Measurements from ENCODE around the gene CFAP251.

Gene CFAP251

DNA sequence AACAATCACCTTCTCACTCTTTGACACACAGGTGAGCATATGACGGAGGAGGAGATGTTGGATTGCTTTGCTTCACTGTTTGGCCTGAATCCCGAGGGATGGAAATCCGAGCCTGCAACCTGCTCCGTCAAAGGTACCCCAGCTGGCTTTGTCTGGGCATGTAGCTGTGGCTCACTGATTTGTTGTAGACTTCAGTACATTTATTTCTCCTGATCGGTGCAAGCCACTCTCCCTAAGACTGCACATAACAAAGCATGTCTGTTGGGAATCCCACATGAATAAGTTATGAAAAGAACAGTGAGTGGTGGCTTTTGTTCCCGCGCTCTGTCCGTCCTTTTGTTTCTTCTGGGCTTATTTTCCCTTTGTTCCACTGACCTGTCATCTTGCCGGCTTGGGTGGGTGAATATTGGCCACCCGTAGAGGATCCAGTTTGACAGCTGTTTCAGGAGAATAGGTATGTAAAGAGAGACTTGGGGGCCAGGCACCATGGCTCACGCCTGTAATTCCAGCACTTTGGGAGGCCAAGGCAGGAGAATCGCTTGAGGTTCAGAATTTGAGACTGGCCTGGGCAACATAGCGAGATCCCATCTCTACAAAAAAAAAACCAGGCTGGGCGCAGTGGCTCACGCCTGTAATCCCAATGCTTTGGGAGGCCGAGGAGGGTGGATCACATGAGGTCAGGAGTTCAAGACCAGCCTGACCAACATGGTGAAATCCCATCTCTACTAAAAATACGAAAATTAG, 83.2 kb downstream of the CFAP251 start:
- DNase-seq (ENCODE audit: low read depth in 1 of 2, low spot score in 1 of 2): no peak

DNA sequence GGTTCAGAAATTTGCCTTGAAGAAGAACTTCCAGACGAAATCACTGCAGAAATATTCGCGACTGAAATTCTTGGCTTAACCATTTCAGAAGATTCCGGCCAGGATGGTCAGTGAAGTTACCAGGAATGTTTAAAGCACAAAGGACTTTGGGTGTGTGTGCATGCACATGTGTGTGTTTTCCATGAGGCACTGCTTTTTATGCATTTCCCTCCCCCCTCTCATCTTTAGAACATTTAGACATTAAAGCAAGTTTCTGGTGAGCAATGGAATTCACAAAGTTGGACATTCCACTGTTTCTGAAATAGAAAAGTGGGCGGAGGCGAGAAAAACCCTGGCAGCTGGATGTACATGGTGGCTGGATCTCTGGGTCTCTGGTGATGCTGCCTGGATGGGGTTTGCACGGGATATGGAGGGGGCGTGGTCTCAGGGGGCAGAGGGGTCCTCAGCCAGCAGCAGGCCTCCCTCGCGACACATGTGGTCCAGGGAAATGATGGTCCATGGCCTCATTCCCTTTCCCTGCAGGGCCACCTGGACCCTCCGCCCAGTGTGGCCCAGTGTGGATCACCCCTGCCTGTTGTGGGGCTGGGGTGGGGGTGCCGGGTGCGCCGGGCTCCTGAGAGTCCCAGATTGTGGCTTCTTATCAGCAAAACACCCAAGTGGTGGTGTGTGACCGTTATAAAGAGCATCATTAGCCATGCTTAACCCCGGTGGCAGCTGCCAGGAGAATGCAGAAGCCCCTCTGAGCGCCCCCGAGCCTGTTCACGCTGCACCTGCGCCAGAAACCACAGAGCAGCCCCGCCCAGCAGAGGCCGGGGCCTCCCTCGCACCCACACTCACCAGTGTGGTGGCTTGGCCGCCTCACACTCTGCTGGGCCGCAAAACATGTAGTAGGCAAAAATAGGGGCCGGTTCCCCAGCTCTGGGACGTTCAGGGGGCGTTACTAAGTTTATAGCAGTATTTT, 85.5 kb downstream of the CFAP251 start:
- DNase-seq (ENCODE audit: low read depth in 1 of 2, low spot score in 1 of 2): no peak

DNA sequence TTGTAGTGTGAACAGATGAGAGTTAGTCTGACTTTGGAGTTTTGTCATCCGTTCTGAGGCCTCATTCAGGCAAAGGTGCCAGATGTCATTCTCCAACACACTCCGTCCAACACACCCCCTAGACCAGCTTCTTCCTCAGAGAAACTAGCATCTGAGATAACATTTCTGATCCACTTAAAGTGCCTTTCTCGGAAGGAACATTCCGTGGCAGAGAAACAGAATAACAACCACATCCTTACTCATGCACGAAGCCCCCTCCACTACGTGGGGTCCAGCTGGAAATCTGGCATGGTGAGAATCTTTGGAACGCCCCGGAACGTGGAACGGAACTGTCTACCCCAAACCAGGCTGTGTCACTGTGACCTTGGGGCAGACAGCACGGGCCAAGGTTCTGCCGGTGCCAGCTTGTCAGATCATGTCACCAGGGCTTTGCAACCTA, 86.3 kb downstream of the CFAP251 start:
- DNase-seq (ENCODE audit: low read depth in 1 of 2, low spot score in 1 of 2): no peak

DNA sequence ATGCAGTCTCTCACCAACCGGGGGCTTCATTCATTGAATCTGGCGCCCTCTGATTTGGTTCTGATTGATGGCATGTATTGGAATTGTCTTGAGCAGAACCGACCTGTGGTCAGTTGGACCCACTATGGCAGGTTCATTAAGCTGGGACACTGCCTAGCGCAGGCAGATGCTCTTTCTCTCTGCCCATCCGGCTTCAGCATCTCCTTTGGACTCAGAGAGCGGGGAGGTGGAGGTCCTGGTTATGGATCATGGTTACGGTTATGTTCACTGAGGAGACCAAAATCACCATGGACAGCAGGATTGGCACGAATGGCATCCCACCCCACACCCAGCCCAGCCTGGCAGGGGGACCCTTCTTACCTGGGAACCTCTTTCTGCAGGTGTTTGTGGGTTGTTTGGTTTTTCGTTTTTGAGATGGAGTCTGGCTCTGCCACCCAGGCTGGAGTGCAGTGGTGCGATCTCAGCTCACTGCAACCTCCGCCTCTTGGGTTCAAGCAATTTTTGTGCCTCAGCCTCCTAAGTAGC, 86.9 kb downstream of the CFAP251 start:
- no peak for DNase-seq (ENCODE audit: low read depth in 1 of 2, low spot score in 1 of 2)

DNA sequence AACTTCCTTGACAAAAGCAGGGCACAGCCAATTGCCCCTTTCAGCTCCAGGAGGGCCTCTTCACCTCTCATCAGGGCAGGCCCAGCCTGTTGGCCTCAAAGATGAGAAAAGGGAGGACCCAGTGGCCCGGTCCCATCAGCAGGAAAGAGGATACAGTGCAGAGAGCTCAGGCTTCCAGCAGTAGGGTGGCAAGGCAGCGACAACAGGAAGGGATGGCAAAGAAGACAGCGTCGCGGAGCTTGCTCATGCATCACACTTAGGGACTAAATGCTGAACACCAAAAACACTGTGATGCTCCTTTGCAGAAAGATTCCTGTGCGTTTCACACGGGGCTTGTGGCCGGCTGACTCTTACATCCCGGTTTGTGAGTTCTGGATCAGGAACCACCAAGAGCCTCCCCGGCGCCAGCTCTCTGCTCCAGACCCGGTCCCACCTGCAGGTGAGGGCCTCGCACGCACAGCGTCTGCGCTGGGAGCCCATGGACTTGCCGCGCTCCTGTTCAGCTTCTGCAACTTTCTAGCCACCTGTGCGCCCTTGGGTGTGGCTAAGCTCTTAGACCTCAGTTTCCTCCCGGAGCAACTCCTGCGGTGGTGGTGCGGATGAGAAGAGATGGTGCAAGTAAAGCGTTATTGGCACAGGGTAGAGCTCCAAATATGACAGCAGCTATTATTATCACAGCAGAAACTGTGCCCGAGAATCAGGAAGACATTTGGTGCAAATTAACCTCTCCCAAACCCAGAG, 88.0 kb downstream of the CFAP251 start:
- no peak for DNase-seq (ENCODE audit: low read depth in 1 of 2, low spot score in 1 of 2)

DNA sequence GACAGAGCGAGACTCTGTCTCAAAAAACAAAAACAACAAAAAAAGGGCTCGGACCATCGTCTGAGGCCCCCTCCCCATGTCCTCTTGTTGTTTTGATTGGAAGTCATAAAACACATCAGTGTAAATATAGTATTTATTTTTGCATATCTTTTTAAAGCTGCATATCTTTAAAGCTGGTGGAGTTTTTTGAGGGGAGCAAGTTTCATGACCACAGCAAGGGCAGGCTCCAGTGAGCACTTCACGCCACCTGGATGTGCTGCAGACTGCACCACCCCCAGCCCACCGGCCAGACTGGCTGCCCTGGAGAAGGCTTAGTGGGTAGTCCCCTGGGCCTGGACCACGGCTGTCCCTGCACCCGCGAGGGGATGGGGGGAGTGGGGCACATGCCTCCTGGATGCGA, 91.3 kb downstream of the CFAP251 start:
- DNase-seq (ENCODE audit: low read depth in 1 of 2, low spot score in 1 of 2): no peak

DNA sequence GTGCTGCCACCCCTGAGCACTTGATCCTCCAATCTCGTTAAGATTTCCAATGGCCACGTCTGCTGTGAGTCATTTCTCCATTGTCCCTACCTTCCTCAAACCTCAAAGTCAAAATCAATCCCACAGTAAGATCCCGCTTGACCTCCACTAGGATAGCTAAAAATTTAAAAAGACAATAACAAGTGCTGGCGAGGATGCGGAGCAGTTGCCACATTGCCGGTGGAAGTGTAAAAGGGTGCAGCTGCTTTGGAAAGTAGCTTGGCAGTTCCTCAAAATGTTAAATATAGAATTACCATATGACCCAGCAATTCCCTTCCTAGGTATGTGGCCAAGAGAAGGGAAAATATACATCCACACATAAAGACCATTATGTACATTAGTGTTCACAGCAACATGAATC, 93.8 kb downstream of the CFAP251 start:
- no peak for DNase-seq (ENCODE audit: low read depth in 1 of 2, low spot score in 1 of 2)

DNA sequence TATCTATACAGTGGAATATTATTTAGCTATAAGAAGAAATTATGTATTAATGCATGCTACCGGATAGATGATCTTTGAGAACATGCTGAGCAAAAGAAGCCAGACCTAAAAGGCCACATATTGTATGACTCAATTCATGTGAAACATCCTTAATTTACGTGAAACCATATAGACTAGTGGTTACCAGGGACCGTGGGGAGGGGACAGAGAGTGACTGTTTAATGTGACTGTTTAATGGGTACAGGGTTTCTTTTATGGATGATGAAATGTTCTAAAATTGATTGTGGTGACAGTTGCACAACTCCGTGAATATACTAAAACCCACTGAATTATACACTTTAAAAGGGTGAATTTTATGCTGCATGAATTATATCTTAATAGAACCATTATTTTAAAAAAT, 94.7 kb downstream of the CFAP251 start:
- no peak for DNase-seq (ENCODE audit: low read depth in 1 of 2, low spot score in 1 of 2)

DNA sequence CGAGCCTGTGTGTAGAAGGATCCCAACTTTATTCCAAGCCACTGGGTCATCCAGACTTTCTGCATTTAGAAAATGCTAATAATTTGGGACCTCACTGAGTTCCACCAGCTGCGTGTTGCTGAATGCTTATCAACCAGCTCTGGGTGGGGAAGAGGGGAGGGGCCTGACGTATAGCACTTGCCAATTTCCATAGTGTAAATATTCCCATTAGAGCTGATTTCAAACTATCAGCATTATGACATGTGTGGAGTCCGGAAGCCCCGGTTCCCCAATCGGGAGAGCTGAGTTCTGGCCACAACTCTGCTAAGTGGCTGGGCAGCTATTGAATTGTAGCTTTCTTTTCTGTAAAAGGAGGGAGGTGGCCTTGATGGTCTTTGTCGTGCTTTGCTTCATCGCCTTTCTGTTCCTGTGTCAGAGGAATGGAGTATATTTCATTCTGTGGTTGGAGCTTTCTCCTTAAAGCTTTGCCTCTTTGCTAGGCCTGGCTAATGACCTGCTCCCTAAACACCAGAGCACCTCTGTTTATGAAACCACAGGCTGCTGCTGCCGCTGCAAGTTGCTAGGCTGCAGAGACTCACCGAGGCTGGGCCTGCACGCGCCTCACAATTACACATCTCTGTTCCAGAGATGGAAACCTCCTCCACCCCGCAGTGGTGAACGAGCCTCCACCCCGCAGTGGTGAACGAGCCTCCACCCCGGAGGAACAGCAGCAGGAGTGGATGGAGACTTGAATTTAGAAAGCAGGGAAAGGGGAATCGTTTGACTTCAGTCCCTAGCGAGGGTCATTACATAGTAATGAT, 95.6 kb downstream of the CFAP251 start:
- no peak for DNase-seq (ENCODE audit: low read depth in 1 of 2, low spot score in 1 of 2)

DNA sequence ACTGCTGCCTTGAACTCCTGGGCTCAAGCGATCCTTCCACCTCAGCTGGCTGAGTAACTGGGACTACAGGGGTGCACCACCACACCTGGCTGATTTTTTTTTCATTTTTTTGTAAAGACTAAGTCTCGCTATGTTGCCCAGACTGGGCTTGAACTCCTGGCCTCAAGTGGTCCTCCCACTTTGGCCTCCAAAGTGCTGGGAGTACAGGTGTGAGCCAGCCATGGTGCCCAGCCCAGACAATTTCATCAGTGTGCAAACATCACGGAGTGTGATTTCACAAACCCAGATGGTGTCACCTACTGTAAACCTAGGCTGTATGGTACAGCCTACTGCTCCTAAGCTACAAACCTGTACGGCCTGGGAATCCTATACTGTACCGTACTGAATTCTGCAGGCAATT, 96.4 kb downstream of the CFAP251 start:
- no peak for DNase-seq (ENCODE audit: low read depth in 1 of 2, low spot score in 1 of 2)

DNA sequence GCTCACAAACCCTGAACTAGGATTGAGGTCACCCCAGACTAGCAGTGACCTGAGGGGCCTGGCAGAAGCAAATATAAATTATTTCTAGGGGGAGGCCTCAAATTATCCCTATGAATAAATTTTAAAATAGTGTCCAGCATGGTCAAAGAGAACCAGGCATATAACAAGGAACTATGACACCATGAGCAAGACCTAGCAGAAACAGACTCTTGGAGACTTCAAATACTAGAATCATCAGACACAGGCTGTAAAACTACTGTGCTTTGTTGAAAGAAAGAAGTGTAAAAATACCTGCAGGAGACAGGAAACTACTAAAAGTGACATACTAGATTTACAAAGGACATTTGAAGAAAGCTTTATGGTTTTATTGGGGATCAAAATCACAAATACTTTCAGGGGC, 100.1 kb downstream of the CFAP251 start:
- no peak for DNase-seq (ENCODE audit: low read depth in 1 of 2, low spot score in 1 of 2)

DNA sequence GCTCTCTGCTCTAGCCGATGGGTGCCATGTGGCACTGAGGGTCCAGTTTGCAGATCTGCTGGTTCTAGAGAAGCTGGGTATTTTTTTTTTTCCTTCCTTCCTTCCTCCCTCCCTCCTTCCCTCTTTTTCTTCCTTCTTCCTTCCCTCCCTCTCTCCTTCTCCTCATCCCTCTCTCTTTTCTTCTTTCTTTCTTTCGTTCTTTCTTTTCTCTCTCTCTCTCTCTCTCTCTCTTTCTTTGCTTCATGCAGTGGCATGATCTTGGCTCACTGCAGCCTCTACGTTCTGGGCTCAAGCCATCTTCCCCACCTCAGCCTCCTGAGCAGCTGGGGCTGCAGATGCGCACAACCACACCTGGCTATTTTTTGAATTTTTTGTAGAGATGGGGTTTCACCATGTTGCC, 100.5 kb downstream of the CFAP251 start:
- no peak for DNase-seq (ENCODE audit: low read depth in 1 of 2, low spot score in 1 of 2)

DNA sequence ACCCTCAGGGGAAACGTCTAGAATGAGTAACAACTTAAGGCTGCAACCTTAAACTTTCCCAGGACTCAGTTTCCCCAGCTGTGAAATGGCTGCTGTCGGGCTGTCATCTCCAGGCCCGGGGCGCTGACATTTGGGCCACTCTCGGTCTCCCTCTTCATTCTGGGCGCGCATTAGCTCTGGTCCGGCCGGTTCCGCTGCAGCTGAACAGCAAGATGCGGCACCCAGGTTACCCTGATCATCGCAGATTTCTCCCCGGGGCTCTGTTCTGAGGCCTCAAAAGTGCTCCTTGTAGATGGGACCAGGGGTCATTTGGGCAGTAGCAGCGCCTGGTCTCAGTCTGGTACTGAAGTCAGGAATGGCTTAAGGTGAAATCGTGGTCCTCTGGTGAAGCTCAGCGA, 102.4 kb downstream of the CFAP251 start:
- DNase-seq (ENCODE audit: low read depth in 1 of 2, low spot score in 1 of 2): no peak

DNA sequence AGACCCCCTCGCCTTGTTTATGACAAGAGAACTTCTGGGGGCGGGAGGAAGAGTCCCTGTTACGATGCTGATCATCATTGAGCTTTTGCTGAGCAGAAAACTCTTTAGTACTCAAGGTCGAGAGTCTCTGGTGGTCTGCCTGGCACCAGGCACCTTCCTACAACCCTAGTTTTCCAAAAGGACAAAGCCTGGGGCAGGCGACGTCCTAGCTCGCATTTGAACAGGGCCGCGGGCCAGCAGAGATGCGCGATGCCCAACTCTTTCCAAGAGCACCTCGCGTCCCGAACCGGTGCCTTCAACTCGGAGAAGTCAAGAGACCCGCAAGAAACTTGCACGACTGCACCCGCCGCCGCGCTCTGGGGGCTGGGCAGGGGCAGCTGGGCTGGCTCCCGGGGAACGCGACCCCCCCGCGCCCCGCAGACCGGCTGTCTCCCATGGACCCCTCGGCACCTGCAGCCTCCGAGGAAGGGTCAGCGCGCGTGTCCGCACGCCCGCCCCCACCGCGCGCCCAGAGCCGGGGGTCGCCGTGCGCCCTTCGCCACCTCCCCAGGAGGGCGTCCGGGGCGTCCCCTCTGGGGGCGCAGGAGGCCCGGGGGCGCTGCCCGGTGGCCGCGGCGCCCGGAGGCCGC, 102.9 kb downstream of the CFAP251 start:
- no peak for DNase-seq (ENCODE audit: low read depth in 1 of 2, low spot score in 1 of 2)

DNA sequence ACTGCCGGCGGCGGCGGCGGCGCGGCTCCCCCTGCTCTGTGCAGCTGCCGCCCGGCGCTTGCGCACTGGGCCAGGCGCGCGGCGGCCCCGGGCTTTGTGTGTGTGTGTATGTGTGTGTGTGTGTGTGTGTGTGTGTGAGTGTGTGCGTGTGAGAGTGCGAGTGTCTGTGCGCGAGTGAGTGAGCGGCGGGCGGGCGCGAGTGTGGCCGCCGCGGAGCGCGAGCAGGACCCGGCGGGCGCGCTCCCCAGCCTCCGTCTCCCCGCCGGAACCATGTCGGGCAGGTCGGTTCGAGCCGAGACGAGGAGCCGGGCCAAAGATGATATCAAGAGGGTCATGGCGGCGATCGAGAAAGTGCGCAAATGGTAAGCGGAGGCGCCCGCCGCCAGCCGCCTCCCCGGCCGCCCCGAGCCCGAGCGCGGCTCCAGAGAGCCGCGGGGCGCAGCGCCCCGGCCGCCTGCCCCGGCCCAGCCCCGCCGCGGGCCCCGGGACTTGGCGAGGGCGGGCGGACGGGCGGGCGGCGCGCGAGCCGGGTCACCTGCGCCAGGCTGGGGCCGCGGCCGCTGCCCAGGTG, 103.5 kb downstream of the CFAP251 start, which contains the start of gene BCL7A:
Gene BCL7A, plus strand, starts transcription at position 63 of the 571 bp plus-strand sequence. Its CDS starts 208 bp downstream, at position 271.
- peak in 1 of 2 donors; percentile 56 for DNase-seq (ENCODE audit: low read depth in 1 of 2, low spot score in 1 of 2)

DNA sequence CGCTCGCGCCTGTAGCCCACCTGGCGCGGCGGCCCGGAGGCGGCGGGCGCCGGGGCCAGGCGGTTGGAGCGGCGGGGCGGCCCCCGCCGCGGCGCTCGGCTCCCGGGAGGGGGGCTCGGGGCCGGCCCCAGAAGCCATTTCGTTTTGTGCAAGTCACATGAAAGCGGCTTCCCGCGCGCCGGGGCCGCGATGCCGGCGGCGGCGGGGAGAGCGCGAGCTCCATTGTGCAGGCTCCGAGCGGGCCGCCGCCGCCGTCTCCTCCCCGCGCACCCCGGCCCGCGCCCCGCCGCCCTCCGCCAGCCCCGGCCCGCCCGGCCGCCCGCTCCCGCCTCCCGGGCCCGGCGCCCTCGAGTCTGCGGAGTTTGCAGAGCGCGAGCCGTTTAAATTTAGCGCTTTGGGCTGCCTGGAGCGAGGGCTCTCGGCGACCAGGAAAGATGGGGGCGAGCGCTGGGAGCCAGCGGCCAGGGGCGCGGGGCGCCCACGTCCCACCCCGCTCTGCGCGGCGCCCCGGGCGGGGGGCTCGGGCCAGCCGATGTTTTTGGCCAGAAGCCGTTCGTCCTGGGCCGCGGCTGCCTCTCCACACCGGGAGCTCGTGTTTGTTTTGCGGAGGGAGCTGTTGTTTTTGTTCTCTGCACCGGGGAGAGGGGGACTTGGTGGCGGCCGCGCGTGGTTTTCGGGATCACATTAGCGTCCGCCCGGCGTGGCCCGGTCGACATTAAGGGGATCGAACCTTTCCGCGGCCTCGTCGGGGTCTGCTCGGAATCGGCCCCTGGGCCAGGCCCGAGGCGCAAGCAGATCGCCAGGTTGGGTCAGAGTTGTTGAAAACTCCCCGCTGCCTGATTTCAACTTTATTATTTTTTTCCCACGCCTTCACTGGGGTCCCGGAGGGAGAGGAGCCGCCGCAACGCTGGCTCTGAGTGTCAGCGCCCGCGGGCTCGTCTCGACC, 104.3 kb downstream of the CFAP251 start:
- no peak for DNase-seq (ENCODE audit: low read depth in 1 of 2, low spot score in 1 of 2)

DNA sequence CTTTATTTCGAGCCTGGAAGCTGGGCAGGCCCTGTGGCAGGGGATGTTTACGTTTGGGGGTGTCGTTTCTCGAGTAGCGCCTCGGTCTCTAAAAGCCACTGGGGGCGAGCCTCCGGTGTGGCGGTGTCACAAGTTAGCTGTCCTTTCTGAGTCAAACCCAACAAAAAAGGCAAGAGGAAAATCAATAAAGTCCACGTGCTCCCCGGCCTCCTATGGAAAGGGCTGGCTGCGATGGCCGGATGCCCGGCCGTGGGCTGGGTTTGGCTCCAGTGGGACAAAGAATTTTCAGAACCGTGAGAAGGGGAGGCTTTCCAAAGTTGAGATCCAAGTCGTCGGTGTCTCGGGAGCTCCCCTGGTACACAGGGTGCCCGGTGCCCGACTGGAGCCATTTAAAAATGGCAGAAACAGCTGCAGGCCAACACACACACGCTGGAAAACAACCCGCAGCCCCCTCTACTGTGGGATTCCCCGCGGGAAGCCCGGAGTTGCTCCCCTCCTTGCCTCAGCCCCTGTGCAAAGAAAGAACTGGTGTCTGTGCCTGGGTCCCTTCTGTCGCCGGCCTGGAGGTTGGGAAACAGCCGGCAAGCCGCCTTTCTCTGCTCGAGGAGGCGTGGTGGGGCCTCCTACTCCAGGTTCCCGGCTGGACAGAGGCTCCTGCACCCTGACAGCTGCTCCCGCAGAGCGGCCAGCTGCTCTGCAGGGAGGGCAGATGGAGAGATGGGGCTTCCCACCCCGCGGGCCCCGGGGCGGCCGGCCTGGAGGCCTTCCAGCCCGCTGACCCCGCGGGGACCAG, 105.1 kb downstream of the CFAP251 start:
- DNase-seq (ENCODE audit: low read depth in 1 of 2, low spot score in 1 of 2): no peak
